Cardiac fibroblast (primary cell): ENCODE results near the gene JMJD1C.
A peak's percentile ranks its signal among the peaks of the same experiment; 100 is the strongest.

Experiments
- DNase-seq, 2 donors: peaks; one replicate each; pipeline versions ENCODE4 v3.0.0 to v3.0.0-alpha.2; 2010; ENCODE audit warnings: low read depth in 2 of 2
- H3K4me3 ChIP-seq, 2 donors: replicated peaks in 1 of 2; 1 replicate in 1 of 2; 2 replicates in 1 of 2; pipeline ENCODE4 v1.5.1; 2011; ENCODE audit warnings: low read depth in 2 of 2, low read length in 2 of 2, mild to moderate bottlenecking in 2 of 2, moderate library complexity in 1 of 2
- CTCF ChIP-seq: IDR thresholded peaks from one replicate; pipeline ENCODE4 v1.5.1; 2011; ENCODE audit warnings: low read depth, mild to moderate bottlenecking, low read length, inconsistent platforms

Gene JMJD1C

GRCh38 chr10:63142136-63142535, 323.6 kb downstream of the JMJD1C start:
- no peak for DNase-seq
- TF ChIP-seq CTCF = no peak
- no peak overlapping the region for H3K4me3 ChIP-seq

- TF ChIP-seq CTCF = no peak
- DNase-seq = no peak
Observed at GRCh38 chr10:63140077-63140476, 325.7 kb downstream of the JMJD1C start.

GRCh38 chr10:63137306-63137705, 328.5 kb downstream of the JMJD1C start:
- no peak overlapping the region for H3K4me3 ChIP-seq
- DNase-seq = peak; percentile 57 to 59
- TF ChIP-seq CTCF = no peak

More at GRCh38 chr10:63140077-63140476, 325.7 kb downstream of the JMJD1C start:
- H3K4me3 ChIP-seq = no peak overlapping the region

GRCh38 chr10:63133821-63134557, 331.8 kb downstream of the JMJD1C start:
- peak; percentile 38 to 73 for DNase-seq
- no peak for TF ChIP-seq CTCF
- peak overlapping the region; percentile 94 to 98 for H3K4me3 ChIP-seq

- peak within 1 kb of the TSS; percentile 94 to 98 for H3K4me3 ChIP-seq
- peak; percentile 99 to 100 for DNase-seq
- peak; percentile 24 for TF ChIP-seq CTCF
Observed at GRCh38 chr10:63133056-63133820, 332.5 kb downstream of the JMJD1C start, which contains the start of gene NRBF2. Gene NRBF2 (plus strand): TSS chr10:63133328. CDS start chr10:63133471, 143 bp downstream.

- H3K4me3 ChIP-seq = peak overlapping the region in 1 of 2 donors; percentile 19
- no peak for TF ChIP-seq CTCF
- no peak for DNase-seq
Observed at GRCh38 chr10:63132651-63133055, 333.1 kb downstream of the JMJD1C start.
